K562 (cell line): ENCODE results near the gene FAM131C. TPM values are rescaled to one million over a fixed set of nuclear protein-coding genes. Genes with fewer than 3 reads are reported as not detected.

Experiments used
- CEBPB ChIP-seq: fragments of 450-650 bp; IDR thresholded peaks from 2 replicates; pipeline ENCODE4 v1.6.1; 2016; ENCODE audit warnings: missing genetic modification characterization, missing compliant biosample characterization
- CHD2 ChIP-seq: IDR thresholded peaks from 2 replicates; pipeline ENCODE4 v1.6.1; 2011; ENCODE audit warnings: low read depth, low read length
- ESRRA ChIP-seq: fragments of 450-650 bp; IDR thresholded peaks from 2 replicates; pipeline ENCODE4 v1.6.1; 2014; ENCODE audit warnings: low read depth, mild to moderate bottlenecking, moderate library complexity, borderline replicate concordance
- ETS1 ChIP-seq: conservative IDR thresholded peaks from 2 replicates; pipeline ENCODE4 v1.6.1; 2011; ENCODE audit warnings: low read depth, mild to moderate bottlenecking, low read length; ENCODE audit not compliant: control insufficient read depth
- FOXA3 ChIP-seq, 2 experiments: fragments of 450-650 bp in 1 of 2; sonication (generic) in 1 of 2; formaldehyde crosslinking; IDR thresholded peaks in 1 of 2; conservative IDR thresholded peaks in 1 of 2; 2 replicates each; pipeline versions ENCODE4 v1.4.0 to v1.8.0; 2020 to 2022; ENCODE audit warnings: mild to moderate bottlenecking in 2 of 2, missing genetic modification reagents in 1 of 2
- HDAC3 ChIP-seq: fragments of 450-650 bp; IDR thresholded peaks from 2 replicates; pipeline ENCODE4 v1.6.1; 2018; ENCODE audit warnings: borderline replicate concordance, mild to moderate bottlenecking, moderate library complexity; ENCODE audit not compliant: partially characterized antibody
- HDAC6 ChIP-seq: IDR thresholded peaks from 2 replicates; pipeline ENCODE4 v1.6.1; 2012; ENCODE audit warnings: low read depth, mild to moderate bottlenecking, control low read depth, inconsistent platforms, low read length, moderate library complexity
- HMGN3 ChIP-seq: IDR thresholded peaks from 2 replicates; pipeline ENCODE4 v1.6.1; 2011; ENCODE audit warnings: borderline replicate concordance, low read depth, mild to moderate bottlenecking, mixed read lengths, low read length; ENCODE audit not compliant: insufficient read length; ENCODE audit errors: extremely low read depth
- IRF9 ChIP-seq: fragments of 450-650 bp; IDR thresholded peaks from 2 replicates; pipeline ENCODE4 v1.6.1; 2016; ENCODE audit warnings: missing biosample characterization, missing genetic modification characterization
- KDM2B ChIP-seq: fragments of 250-450 bp; sonication (Bioruptor Pico); IDR thresholded peaks from 2 replicates; pipeline ENCODE4 v1.8.0; 2021; ENCODE audit warnings: mild to moderate bottlenecking, moderate library complexity
- KLF16 ChIP-seq: IDR thresholded peaks from 2 replicates; pipeline ENCODE4 v1.6.1; 2016; ENCODE audit warnings: antibody characterized with exemption
- MLX ChIP-seq, 2 experiments: fragments of 450-650 bp in 1 of 2; sonication (generic) in 1 of 2; formaldehyde crosslinking; conservative IDR thresholded peaks; 2 replicates each; pipeline versions ENCODE4 v1.4.0 to v1.8.1; 2020 to 2022; ENCODE audit warnings: mild to moderate bottlenecking in 1 of 2, missing genetic modification reagents in 1 of 2
- MTA2 ChIP-seq: fragments of 450-650 bp; IDR thresholded peaks from 2 replicates; pipeline ENCODE4 v1.6.1; 2016; ENCODE audit warnings: low read depth
- MTF1 ChIP-seq: fragments of 250-450 bp; sonication (Bioruptor Pico); IDR thresholded peaks from 2 replicates; pipeline ENCODE4 v1.9.0; 2021; ENCODE audit warnings: moderate library complexity, mild to moderate bottlenecking, inconsistent platforms, borderline replicate concordance
- NRF1 ChIP-seq, 2 experiments: fragments of 450-650 bp; IDR thresholded peaks in 1 of 2; conservative IDR thresholded peaks in 1 of 2; 2 replicates each; pipeline ENCODE4 v1.6.1; 2014; ENCODE audit warnings: mild to moderate bottlenecking in 2 of 2
- PML ChIP-seq: IDR thresholded peaks from 2 replicates; pipeline ENCODE4 v1.6.1; 2012; ENCODE audit warnings: low read length, inconsistent platforms
- POU5F1 ChIP-seq: fragments of 150-350 bp; IDR thresholded peaks from 2 replicates; pipeline ENCODE4 v1.6.1; 2014; ENCODE audit warnings: borderline replicate concordance, low read length, low read depth, mild to moderate bottlenecking; ENCODE audit not compliant: partially characterized antibody
- RCOR1 ChIP-seq, 2 experiments: IDR thresholded peaks; 2 replicates each; pipeline ENCODE4 v1.6.1; 2012; ENCODE audit warnings: low read depth in 2 of 2, low read length in 2 of 2, borderline replicate concordance in 1 of 2, improper control_type of control experiment in 1 of 2
- RNF219 ChIP-seq: fragments of 250-450 bp; sonication (Bioruptor Pico); IDR thresholded peaks from 2 replicates; pipeline ENCODE4 v1.5.0; 2022; ENCODE audit warnings: mild to moderate bottlenecking
- TAF7 ChIP-seq: fragments of 450-650 bp; IDR thresholded peaks from 2 replicates; pipeline ENCODE4 v1.6.1; 2016; ENCODE audit warnings: missing genetic modification characterization, missing compliant biosample characterization
- TBP ChIP-seq: optimal IDR thresholded peaks from 2 replicates; pipeline ENCODE3; 2011; ENCODE audit warnings: low read depth, low read length, improper control_type of control experiment
- ZKSCAN8 ChIP-seq: fragments of 200-800 bp; sonication (Bioruptor generic); IDR thresholded peaks from 2 replicates; pipeline ENCODE4 v1.6.1; 2016; ENCODE audit warnings: missing genetic modification characterization, missing compliant biosample characterization
- ZNF124 ChIP-seq: sonication (generic); formaldehyde crosslinking; IDR thresholded peaks from 2 replicates; pipeline ENCODE4 v1.8.1; 2022; ENCODE audit warnings: missing genetic modification reagents
- ZNF696 ChIP-seq: fragments of 250-450 bp; sonication (Bioruptor Pico); conservative IDR thresholded peaks from 2 replicates; pipeline ENCODE4 v1.4.0; 2020; ENCODE audit warnings: mild to moderate bottlenecking, moderate library complexity
- polyA plus RNA-seq, 8 experiments: library from polyadenylated mRNA; depleted of rRNA in 4 of 8; stranded (reverse) in 5 of 8; unstranded in 3 of 8; fragments of >200 nt; fragmentation: Nextera tagmentation in 2 of 8; fragmentation: Illumina TruSeq in 1 of 8; extraction: Ambion mirVana in 2 of 8; extraction: Trizol in 1 of 8; gene quantifications; 2 replicates each; pipeline versions ENCODE4 v1.2.1 to v1.2.3, GENCODE V29; 2011 to 2014; ENCODE audit warnings: inconsistent platforms in 1 of 8, missing spikeins in 1 of 8
- total RNA-seq, 7 experiments: library from RNA; depleted of rRNA in 6 of 7; stranded (reverse); fragments of >200 nt in 6 of 7; fragmentation: Illumina TruSeq in 2 of 7; extraction: Trizol in 2 of 7; gene quantifications; 2 replicates each; pipeline versions ENCODE4 v1.2.1 to v1.2.3, GENCODE V29; 2011 to 2021; ENCODE audit warnings: low replicate concordance in 1 of 7

FAM131C gene
- total and polyA plus RNA-seq, 9 of the 15 experiments (the other 6 are each of a cell fraction or from before 2014, with no cell fraction given), result 0.10 to 0.29 (median 0.16) TPM; not detected in 6

- TF ChIP-seq PML, result no peak
- TF ChIP-seq MLX (CRISPR knock-in tag; conservative IDR thresholded peaks at IDR 0.05), result no peak
- no peak for TF ChIP-seq POU5F1
- TF ChIP-seq RNF219 (CRISPR knock-in tag), result no peak
- peak in 1 of 2 experiments; percentile 80; a peak in 2 of 4 replicates for TF ChIP-seq RCOR1 (IDR thresholded peaks at IDR 0.05; ENCODE audit: borderline replicate concordance in 1 of 2, low read depth in 2 of 2, low read length in 2 of 2)
- 0 out of 4 replicates have a peak, but pooled peaks have one; percentile 16 to 25 for TF ChIP-seq NRF1 (conservative IDR thresholded peaks at IDR 0.05 in 1 of 2, IDR thresholded peaks at IDR 0.05 in 1 of 2)
- TF ChIP-seq ETS1, result no peak
- TF ChIP-seq CEBPB, result peak; percentile 87
- TF ChIP-seq KLF16, result no peak
- no peak for TF ChIP-seq HDAC3
- 0 out of 2 replicates have a peak, but pooled peaks have one; percentile 55 for TF ChIP-seq ZKSCAN8 (CRISPR knock-in tag)
- peak; percentile 58 for TF ChIP-seq TBP
- no peak for TF ChIP-seq MTA2
- TF ChIP-seq IRF9 (tag), result no peak
- TF ChIP-seq HDAC6, result no peak
- TF ChIP-seq HMGN3, result peak; percentile 82
- TF ChIP-seq KDM2B, result no peak
- TF ChIP-seq FOXA3 (CRISPR knock-in tag; conservative IDR thresholded peaks at IDR 0.05 in 1 of 2, IDR thresholded peaks at IDR 0.05 in 1 of 2), result no peak
- peak; percentile 64 for TF ChIP-seq CHD2
- TF ChIP-seq ESRRA, result peak; percentile 97
- TF ChIP-seq ZNF696, result no peak
- TF ChIP-seq TAF7 (tag), result no peak
- no peak for TF ChIP-seq MTF1 (CRISPR knock-in tag)
- no peak for TF ChIP-seq ZNF124
These were observed 60.7 kb downstream of the FAM131C start (continued) for GRCh38 chr1:16012590-16013219.
